Small intestine (tissue), 7 donors: ENCODE measurements around the gene PIGW. TPM values are rescaled to one million over a fixed set of nuclear protein-coding genes. Genes with fewer than 3 reads are reported as not detected.

Source experiments
- DNase-seq, 2 donors: peaks; one replicate each; pipeline versions ENCODE4 v3.0.0 to v3.0.0-alpha.2; 2013
- FAIRE-seq: peaks from 2 replicates; lab custom pipeline; 2012; peaks lifted over from hg19 to GRCh38; lab: Jason Lieb, UNC
- H3K27ac ChIP-seq, 3 donors: one replicate each; pipeline ENCODE4 v1.5.1; 2013; ENCODE audit warnings: low read length in 2 of 3, mild to moderate bottlenecking in 2 of 3, control low read depth in 1 of 3, inconsistent platforms in 1 of 3, low read depth in 1 of 3, moderate library complexity in 1 of 3
- H3K27me3 ChIP-seq, 3 donors: one replicate each; pipeline ENCODE4 v1.6.1; 2013; ENCODE audit warnings: low read length in 3 of 3, inconsistent platforms in 1 of 3; ENCODE audit not compliant: control insufficient read depth in 3 of 3, insufficient read depth in 3 of 3
- H3K36me3 ChIP-seq, 3 donors: one replicate each; pipeline ENCODE4 v1.6.1; 2013; ENCODE audit warnings: low read length in 3 of 3, inconsistent platforms in 1 of 3, low read depth in 1 of 3, mild to moderate bottlenecking in 1 of 3, moderate library complexity in 1 of 3; ENCODE audit not compliant: control insufficient read depth in 3 of 3, insufficient read depth in 2 of 3
- H3K4me1 ChIP-seq, 3 donors: one replicate each; pipeline ENCODE4 v1.6.1; 2013; ENCODE audit warnings: low read length in 2 of 3, inconsistent platforms in 1 of 3, low read depth in 1 of 3, mild to moderate bottlenecking in 1 of 3, moderate library complexity in 1 of 3; ENCODE audit not compliant: control insufficient read depth in 3 of 3, insufficient read depth in 2 of 3
- H3K4me3 ChIP-seq, 3 donors: one replicate each; pipeline ENCODE4 v1.5.1; 2013; ENCODE audit warnings: low read length in 3 of 3, control low read depth in 1 of 3, inconsistent platforms in 1 of 3, low read depth in 1 of 3, mild to moderate bottlenecking in 1 of 3, moderate library complexity in 1 of 3
- H3K9me3 ChIP-seq, 2 donors: one replicate each; pipeline ENCODE4 v1.6.1; 2013; ENCODE audit warnings: low read depth in 1 of 2, low read length in 1 of 2; ENCODE audit not compliant: control insufficient read depth in 2 of 2, insufficient read depth in 1 of 2
- WGBS, 3 donors: extraction: QIAGEN DNeasy Blood & Tissue Kit; methylation state at CpG; one replicate each; pipeline ENCODE4 v1.1.7; 2013; 5-methylcytosine and 5-hydroxymethylcytosine counted together
- polyA plus RNA-seq, 4 donors: library from polyadenylated mRNA; stranded (reverse) in 3 of 4; unstranded in 1 of 4; fragments of 200-250 nt in 3 of 4; fragments of 120-200 nt in 1 of 4; gene quantifications; one replicate each; pipeline versions ENCODE4 v1.2.1 to v1.2.3, GENCODE V29; 2013
- donor health status: healthy with polysubstance abuse.
- donor health status: control.
- donor health status: control.
- donor health status: Bipolar disorder and iron deficiency.
- donor health status: healthy.

Gene PIGW
- polyA plus RNA-seq, 4 donors, result 2.5 to 9.0 (median 5.9) TPM

DNA sequence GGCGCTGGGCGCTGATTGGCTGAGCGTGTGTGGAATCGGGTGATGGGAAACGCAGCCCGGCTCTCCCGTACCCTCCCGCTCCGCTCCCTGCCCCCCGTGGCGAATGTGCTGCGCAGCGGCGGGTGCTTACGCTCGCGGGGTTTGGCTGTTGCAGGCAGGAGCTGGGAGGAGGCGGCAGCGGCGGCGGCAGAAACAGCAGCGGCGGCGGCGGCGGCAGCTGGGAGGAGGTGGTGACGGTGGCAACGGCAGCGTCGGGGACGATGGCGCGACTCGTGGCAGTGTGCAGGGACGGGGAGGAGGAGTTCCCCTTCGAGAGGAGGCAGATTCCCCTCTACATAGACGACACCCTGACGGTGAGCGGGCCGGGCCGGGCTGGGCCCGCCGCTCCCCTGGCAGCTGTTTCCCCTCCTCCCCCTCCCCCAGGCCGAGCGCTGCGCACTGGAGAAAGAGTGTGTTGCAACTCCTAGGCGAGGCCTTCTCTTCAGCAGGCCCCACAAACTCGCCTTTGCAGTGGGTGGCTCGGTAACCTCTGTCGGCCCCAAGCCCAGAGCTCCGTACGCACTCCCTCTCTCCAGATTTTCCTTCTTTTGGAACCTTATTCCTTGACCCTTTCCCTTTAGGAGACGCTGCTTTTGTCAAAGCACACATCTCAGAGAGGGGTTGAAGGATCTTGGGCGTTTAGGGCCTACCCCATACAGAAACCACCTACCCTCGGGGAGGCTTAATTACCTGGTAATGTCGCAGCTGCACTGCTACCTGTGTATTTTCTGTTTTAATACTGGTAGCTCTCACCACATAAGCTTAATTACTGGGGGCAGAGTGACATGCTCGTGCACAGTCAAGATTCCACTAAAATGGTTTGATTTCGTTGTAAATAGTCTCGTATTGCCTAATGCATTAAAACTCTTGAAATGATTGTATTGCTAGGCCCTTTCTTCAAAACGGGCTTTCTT, 11.0 kb downstream of the PIGW start:
- 0 to 1% (median 1%) methylated on average over 39 to 60 of the region's 60 CpGs for WGBS, 3 donors
- H3K27ac ChIP-seq, result peak overlapping the region; percentile 93 to 95 (median 95)
- no peaks in the 10 kb centered on the region for H3K27me3 ChIP-seq
- no peak for FAIRE-seq
- H3K4me3 ChIP-seq, result peak overlapping the region; percentile 60 to 99 (median 89)
- H3K4me1 ChIP-seq, result peaks cover 2 to 15% (median 4%) of the 10 kb centered on the region in 3 donors
- peak; percentile 96 to 98 for DNase-seq
- peaks cover 2 to 3% (median 2%) of the 10 kb centered on the region in 3 donors for H3K36me3 ChIP-seq
- no peaks in the 10 kb centered on the region for H3K9me3 ChIP-seq

DNA sequence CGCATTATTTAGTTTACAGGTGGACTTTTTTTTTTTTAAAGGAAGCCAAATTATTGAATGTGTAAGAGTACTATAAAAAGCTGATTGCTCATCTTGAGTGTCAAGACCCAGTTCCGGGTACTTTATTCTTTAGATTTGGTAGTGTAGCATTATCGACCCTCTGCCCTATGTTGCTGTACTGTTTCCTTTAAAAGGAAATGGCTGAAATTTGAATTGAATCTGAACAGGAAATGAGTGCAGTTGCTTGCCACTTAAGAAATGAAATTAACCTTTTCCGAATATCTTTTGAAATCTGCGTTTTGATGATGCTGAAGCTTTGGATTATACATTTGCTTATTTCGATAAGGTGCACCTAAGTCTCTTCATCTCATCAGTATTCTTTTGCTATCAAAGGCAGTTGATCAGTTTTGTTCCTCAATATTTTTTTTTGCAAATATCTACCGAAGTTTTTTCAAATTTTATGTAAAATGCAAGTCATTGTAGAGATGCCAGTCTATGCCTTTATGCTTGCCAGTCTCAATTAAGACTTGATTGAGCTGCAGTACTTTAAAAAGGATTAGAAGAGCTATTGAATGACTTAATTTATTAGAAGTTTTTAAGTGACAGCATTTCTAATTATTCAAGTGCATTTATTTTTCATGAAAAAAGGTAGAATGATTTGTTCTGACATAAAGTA, 11.8 kb downstream of the PIGW start:
- peaks cover 2 to 4% (median 3%) of the 10 kb centered on the region in 3 donors for H3K36me3 ChIP-seq
- H3K27ac ChIP-seq, result peak overlapping the region; percentile 93 to 95 (median 95)
- DNase-seq (peak; percentile 16 to 19), FAIRE-seq (no peak)
- peak overlapping the region; percentile 60 to 99 (median 89) for H3K4me3 ChIP-seq
- peaks cover 2 to 15% (median 4%) of the 10 kb centered on the region in 3 donors for H3K4me1 ChIP-seq
- H3K27me3 ChIP-seq, result no peaks in the 10 kb centered on the region
- 3 to 7% (median 3%) methylated on average over 7 of the region's 7 CpGs for WGBS, 3 donors
- H3K9me3 ChIP-seq, result no peaks in the 10 kb centered on the region

DNA sequence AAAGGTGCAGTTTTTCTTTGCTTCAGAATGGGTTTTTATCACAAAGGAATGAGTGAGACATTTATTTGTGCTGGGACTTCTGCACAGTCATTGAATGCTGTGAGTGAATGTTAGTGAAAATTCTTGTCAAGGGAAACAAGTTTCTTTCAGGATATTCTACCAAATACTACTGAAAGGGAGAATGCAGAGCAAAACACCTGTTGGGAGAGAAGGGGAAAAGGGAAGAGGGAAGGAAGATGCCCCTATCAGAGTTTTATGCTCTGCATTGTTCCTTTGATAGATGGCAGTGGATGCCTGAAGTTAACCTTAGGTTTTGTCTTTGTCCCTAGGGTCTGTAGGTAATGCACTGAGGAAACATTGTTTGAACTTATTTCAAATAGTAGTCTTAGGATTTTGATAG, 13.0 kb downstream of the PIGW start:
- FAIRE-seq, result no peak
- Histone ChIP-seq H3K27ac (no peak overlapping the region), H3K9me3 (no peaks in the 10 kb centered on the region), H3K4me1 (peaks cover 2 to 15% (median 4%) of the 10 kb centered on the region in 3 donors), H3K36me3 (peaks cover 2 to 8% (median 3%) of the 10 kb centered on the region in 3 donors), H3K4me3 (peak overlapping the region in 2 of 3 donors; percentile 3 to 10), H3K27me3 (no peaks in the 10 kb centered on the region)
- DNase-seq, result no peak

- FAIRE-seq (no peak), DNase-seq (peak; percentile 11 to 64)
- Histone ChIP-seq H3K9me3 (no peaks in the 10 kb centered on the region), H3K4me1 (peaks cover 0 to 11% (median 2%) of the 10 kb centered on the region in 3 donors), H3K4me3 (no peak overlapping the region), H3K27me3 (no peaks in the 10 kb centered on the region), H3K36me3 (peaks cover 3 to 20% (median 4%) of the 10 kb centered on the region in 3 donors), H3K27ac (peak overlapping the region in 1 of 3 donors; percentile 49)
- 73 to 81% (median 76%) methylated on average over 8 of the region's 8 CpGs for WGBS, 3 donors
Observed at GRCh38 chr17:36550491-36551417, 16.0 kb downstream of the PIGW start.

GRCh38 chr17:36553459-36553858, 18.7 kb downstream of the PIGW start:
- H3K4me1 ChIP-seq, result peaks cover 0 to 5% (median 0%) of the 10 kb centered on the region in 3 donors
- 81 to 90% (median 88%) methylated on average over 3 of the region's 3 CpGs for WGBS, 3 donors

DNA sequence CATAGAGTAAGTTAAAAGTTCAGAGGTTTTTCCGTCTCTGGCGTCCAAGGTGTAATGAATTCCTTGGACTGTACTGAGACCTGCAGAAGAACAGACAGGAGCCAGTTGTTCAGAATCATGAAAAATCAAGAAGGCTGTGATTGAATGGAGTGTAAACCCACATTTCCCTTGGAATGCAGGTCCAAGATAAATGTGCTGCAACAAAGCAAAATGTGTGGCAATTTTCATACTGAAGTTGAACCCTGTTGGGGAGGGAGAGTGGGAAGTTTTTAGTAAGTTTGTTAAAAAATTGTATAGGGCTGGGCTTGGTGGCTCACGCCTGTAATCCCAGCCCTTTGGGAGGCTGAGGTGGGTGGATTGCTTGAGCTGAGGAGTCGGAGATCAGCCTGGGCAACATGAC, 31.3 kb downstream of the PIGW start:
- WGBS, 3 donors, result 94 to 97% (median 95%) methylated on average over 4 of the region's 4 CpGs

More at GRCh38 chr17:36553459-36553858, 18.7 kb downstream of the PIGW start:
- peaks cover 7 to 37% (median 10%) of the 10 kb centered on the region in 3 donors for H3K36me3 ChIP-seq
- DNase-seq (no peak), FAIRE-seq (no peak)
- no peaks in the 10 kb centered on the region for H3K9me3 ChIP-seq
- H3K4me3 ChIP-seq, result no peak overlapping the region
- no peaks in the 10 kb centered on the region for H3K27me3 ChIP-seq
- H3K27ac ChIP-seq, result no peak overlapping the region

GRCh38 chr17:36575028-36575427, 40.2 kb downstream of the PIGW start:
- Histone ChIP-seq H3K9me3 (no peaks in the 10 kb centered on the region), H3K36me3 (peaks cover 17 to 43% (median 24%) of the 10 kb centered on the region in 3 donors), H3K4me1 (no peaks in the 10 kb centered on the region), H3K27ac (no peak overlapping the region), H3K27me3 (no peaks in the 10 kb centered on the region), H3K4me3 (no peak overlapping the region)
- WGBS, 3 donors, result 94 to 96% (median 94%) methylated on average over 12 of the region's 12 CpGs
- DNase-seq (no peak), FAIRE-seq (no peak)

More for the DNA sequence above, 31.3 kb downstream of the PIGW start:
- H3K27ac ChIP-seq, result no peak overlapping the region
- H3K27me3 ChIP-seq, result no peaks in the 10 kb centered on the region
- no peak for DNase-seq
- H3K36me3 ChIP-seq, result peaks cover 6 to 60% (median 16%) of the 10 kb centered on the region in 3 donors
- no peak for FAIRE-seq
- H3K4me3 ChIP-seq, result no peak overlapping the region
- no peaks in the 10 kb centered on the region for H3K9me3 ChIP-seq
- no peaks in the 10 kb centered on the region for H3K4me1 ChIP-seq
